ENCODE measurements around the gene DMRT2. TPM values are rescaled to one million over a fixed set of nuclear protein-coding genes. Genes with fewer than 3 reads are reported as not detected.

Gene DMRT2
- total and polyA plus RNA-seq, 2 of the 13 experiments (the other 11 are each of a cell fraction or from before 2014, with no cell fraction given), result not detected

GRCh38 chr9:1051210-1051583 is 1.0 kb downstream of the DMRT2 start:
- Histone ChIP-seq H3K4me2 (ENCODE audit: low read depth, low read length) (no peak overlapping the region), H3K27me3 (ENCODE audit: control insufficient read depth in 1 of 2, insufficient read depth in 2 of 2, low read length in 2 of 2) (peaks cover 0 to 18% of the 10 kb centered on the region in 2 experiments; a peak in 2 of 5 replicates)
- FAIRE-seq, result no peak

More at GRCh38 chr9:1051210-1051583, 1.0 kb downstream of the DMRT2 start:
- no peak overlapping the region for H2AFZ ChIP-seq (ENCODE audit: low read length)
- H3K4me1 ChIP-seq (ENCODE audit: insufficient read depth, low read length), result no peaks in the 10 kb centered on the region
- WGBS (ENCODE audit: low lambda C conversion rate), result 77% methylated on average over 13 of the region's 13 CpGs
- H3K9ac ChIP-seq (ENCODE audit: insufficient read depth, low read depth, low read length), result no peak overlapping the region
- ATAC-seq (no peak), DNase-seq (ENCODE audit: low spot score) (no peak)
- H3K9me3 ChIP-seq (ENCODE audit: low read length), result no peaks in the 10 kb centered on the region
- TF ChIP-seq PPARG (CRISPR knock-in tag; conservative IDR thresholded peaks at IDR 0.05) (no peak), ZFX (CRISPR knock-in tag; IDR thresholded peaks at IDR 0.05; ENCODE audit: low read depth) (no peak), SRF (IDR thresholded peaks at IDR 0.05; ENCODE audit: low read depth, low read length) (no peak), E2F5 (CRISPR knock-in tag; conservative IDR thresholded peaks at IDR 0.05) (no peak), HIC2 (CRISPR knock-in tag; IDR thresholded peaks at IDR 0.05; ENCODE audit: low read depth) (no peak), XRCC5 (optimal IDR thresholded peaks at IDR 0.05; ENCODE audit: low read length) (no peak)
- TF ChIP-seq, protein P1, sequence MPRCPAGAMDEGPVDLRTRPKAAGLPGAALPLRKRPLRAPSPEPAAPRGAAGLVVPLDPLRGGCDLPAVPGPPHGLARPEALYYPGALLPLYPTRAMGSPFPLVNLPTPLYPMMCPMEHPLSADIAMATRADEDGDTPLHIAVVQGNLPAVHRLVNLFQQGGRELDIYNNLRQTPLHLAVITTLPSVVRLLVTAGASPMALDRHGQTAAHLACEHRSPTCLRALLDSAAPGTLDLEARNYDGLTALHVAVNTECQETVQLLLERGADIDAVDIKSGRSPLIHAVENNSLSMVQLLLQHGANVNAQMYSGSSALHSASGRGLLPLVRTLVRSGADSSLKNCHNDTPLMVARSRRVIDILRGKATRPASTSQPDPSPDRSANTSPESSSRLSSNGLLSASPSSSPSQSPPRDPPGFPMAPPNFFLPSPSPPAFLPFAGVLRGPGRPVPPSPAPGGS (CRISPR knock-in tag; IDR thresholded peaks at IDR 0.05), result no peak
- no peaks in the 10 kb centered on the region for H3K79me2 ChIP-seq (ENCODE audit: insufficient read depth, low read length)
- in situ Hi-C loops (cut with HindIII; ENCODE audit: extremely low pct_ligation_motif_present, low pct_unique_long_range_greater_than_20kb) (no loop called here), intact Hi-C loops (cut with micrococcal nuclease; ENCODE audit: unreplicated experiment) (no loop called here)
- BruUV-seq (replicated peaks), result no TSS peak
- H3K27ac ChIP-seq (ENCODE audit: extremely low read length, insufficient read depth, low read length), result no peak overlapping the region
- H3K36me3 ChIP-seq (replicated peaks in 1 of 2; ENCODE audit: control insufficient read depth in 1 of 2, insufficient read depth in 2 of 2, low read length in 2 of 2), result no peaks in the 10 kb centered on the region
- CTCF ChIA-PET (ENCODE audit: low intra/inter-chr PET ratio, low total read pairs), result no interaction called here
- H4K20me1 ChIP-seq (ENCODE audit: insufficient read depth, low read length), result no peaks in the 10 kb centered on the region
- POLR2A ChIA-PET, result no interaction called here
- H3K4me3 ChIP-seq (replicated peaks in 1 of 3; ENCODE audit: insufficient read depth in 1 of 3, low read depth in 2 of 3, low read length in 3 of 3), result no peak overlapping the region

Data from HepG2 (cell line).